ENCODE results near the gene C11orf71.

C11orf71 gene

GRCh38 chr11:114399490-114400215 lies 658 bp downstream of the C11orf71 start:
- no peak for DNase-seq

- no peak for DNase-seq
Observed at GRCh38 chr11:114398303-114398920, 1.9 kb downstream of the C11orf71 start.

- no peak for DNase-seq
Observed at GRCh38 chr11:114397349-114397982, 2.8 kb downstream of the C11orf71 start.

GRCh38 chr11:114396916-114397315 lies 3.4 kb downstream of the C11orf71 start:
- DNase-seq = no peak

- DNase-seq = no peak
Observed at GRCh38 chr11:114395736-114396135, 4.6 kb downstream of the C11orf71 start.

- DNase-seq = no peak
Observed at GRCh38 chr11:114392735-114393667, 7.3 kb downstream of the C11orf71 start.

GRCh38 chr11:114386545-114386944 lies 13.8 kb downstream of the C11orf71 start:
- DNase-seq = no peak

- DNase-seq = no peak
Observed at GRCh38 chr11:114386131-114386530, 14.2 kb downstream of the C11orf71 start.

GRCh38 chr11:114384487-114384886 lies 15.8 kb downstream of the C11orf71 start:
- no peak for DNase-seq

GRCh38 chr11:114382509-114382908 lies 17.8 kb downstream of the C11orf71 start:
- DNase-seq = no peak

GRCh38 chr11:114379394-114380069 lies 20.8 kb downstream of the C11orf71 start:
- no peak for DNase-seq

GRCh38 chr11:114377612-114378267 lies 22.6 kb downstream of the C11orf71 start:
- DNase-seq = no peak

- no peak for DNase-seq
Observed at GRCh38 chr11:114375052-114375451, 25.3 kb downstream of the C11orf71 start.

- no peak for DNase-seq
Observed at GRCh38 chr11:114368918-114369680, 31.2 kb downstream of the C11orf71 start.

- DNase-seq = no peak
Observed at GRCh38 chr11:114367244-114367957, 32.9 kb downstream of the C11orf71 start.

GRCh38 chr11:114366331-114367243 lies 33.7 kb downstream of the C11orf71 start:
- DNase-seq = no peak

- DNase-seq = no peak
Observed at GRCh38 chr11:114362958-114363357, 37.4 kb downstream of the C11orf71 start.

- DNase-seq = no peak
Observed at GRCh38 chr11:114362326-114362725, 38.0 kb downstream of the C11orf71 start.

GRCh38 chr11:114359342-114359741 lies 41.0 kb downstream of the C11orf71 start:
- no peak for DNase-seq
